A673 (cell line): ENCODE data around the gene NRDC. TPM values are rescaled to one million over a fixed set of nuclear protein-coding genes. Genes with fewer than 3 reads are reported as not detected.

ENCODE experiments used
- BruUV-seq: library from RNA; stranded (reverse); fragments of 400-500 nt; replicated peaks from 2 replicates; lab custom pipeline; 2021; lab: Mats Ljungman, UMichigan
- CTCF ChIA-PET: fragments of 300-600 bp; sonication (Branson Sonifier 250); formaldehyde crosslinking; loops from one replicate; lab custom pipeline; 2022; ENCODE audit warnings: antibody characterized with exemption; lab: Charles Lee
- POLR2A ChIA-PET: fragments of 300-600 bp; sonication (Branson Sonifier 250); formaldehyde crosslinking; loops from one replicate; lab custom pipeline; 2022; ENCODE audit warnings: antibody characterized with exemption; ENCODE audit not compliant: low non-redundant PET; lab: Charles Lee
- DNase-seq: peaks from one replicate; pipeline ENCODE4 v3.0.0-alpha.2; 2015; ENCODE audit warnings: low spot score
- H3K27ac ChIP-seq: fragments of 200-600 bp; sonication (generic); 2 replicates; pipeline ENCODE4 v1.5.1; 2016; ENCODE audit warnings: mixed run types, low read depth, mild to moderate bottlenecking, mixed read lengths, antibody characterized with exemption, low read length; ENCODE audit not compliant: poor library complexity, severe bottlenecking
- H3K27me3 ChIP-seq: fragments of 200-600 bp; sonication (generic); replicated peaks from 2 replicates; pipeline ENCODE4 v1.6.1; 2017; ENCODE audit warnings: mixed run types, low read depth, mild to moderate bottlenecking, mixed read lengths, antibody characterized with exemption, low read length; ENCODE audit not compliant: insufficient read depth, poor library complexity
- H3K36me3 ChIP-seq: fragments of 200-600 bp; sonication (generic); 2 replicates; pipeline ENCODE4 v1.6.1; 2016; ENCODE audit warnings: mixed run types, mild to moderate bottlenecking, mixed read lengths, antibody characterized with exemption, low read length; ENCODE audit not compliant: insufficient read depth, poor library complexity, severe bottlenecking
- H3K4me1 ChIP-seq: fragments of 200-600 bp; sonication (generic); 2 replicates; pipeline ENCODE4 v1.6.1; 2017; ENCODE audit warnings: mixed run types, mild to moderate bottlenecking, mixed read lengths, antibody characterized with exemption, low read length; ENCODE audit not compliant: insufficient read depth, poor library complexity, severe bottlenecking
- H3K4me3 ChIP-seq: fragments of 200-600 bp; sonication (generic); 2 replicates; pipeline ENCODE4 v1.5.1; 2016; ENCODE audit warnings: low read depth, mixed run types, mild to moderate bottlenecking, mixed read lengths, low read length; ENCODE audit not compliant: poor library complexity, severe bottlenecking
- H3K9me3 ChIP-seq: fragments of 200-600 bp; sonication (generic); 2 replicates; pipeline ENCODE4 v1.6.1; 2016; ENCODE audit warnings: mixed run types, low read depth, mild to moderate bottlenecking, mixed read lengths, antibody characterized with exemption, low read length; ENCODE audit not compliant: poor library complexity, severe bottlenecking
- EZH2 ChIP-seq: fragments of 200-600 bp; sonication (generic); IDR thresholded peaks from 2 replicates; pipeline ENCODE4 v1.6.1; 2017; ENCODE audit warnings: borderline replicate concordance, low read depth, mild to moderate bottlenecking, mixed read lengths, antibody characterized with exemption, low read length; ENCODE audit not compliant: poor library complexity, severe bottlenecking
- intact Hi-C: fragments of 100-400 bp; cut with micrococcal nuclease; formaldehyde crosslinking; loops from one replicate; pipeline ENCODE4 v1.10.0; 2022; ENCODE audit not compliant: unreplicated experiment
- total RNA-seq: library from RNA; stranded (reverse); gene quantifications from 2 replicates; pipeline ENCODE4 v1.2.3, GENCODE V29; 2021
- TF ChIP-seq, protein P1 (sequence below): fragments of 300-800, 200-600 bp; sonication (generic); conservative IDR thresholded peaks from 2 replicates; pipeline ENCODE4 v1.5.1; 2017; ENCODE audit warnings: low read depth, mild to moderate bottlenecking, antibody characterized with exemption, low read length, moderate library complexity, mixed read lengths

NRDC gene
- total RNA-seq, 1 experiment from 2014 or later, result 1,009 TPM

DNA sequence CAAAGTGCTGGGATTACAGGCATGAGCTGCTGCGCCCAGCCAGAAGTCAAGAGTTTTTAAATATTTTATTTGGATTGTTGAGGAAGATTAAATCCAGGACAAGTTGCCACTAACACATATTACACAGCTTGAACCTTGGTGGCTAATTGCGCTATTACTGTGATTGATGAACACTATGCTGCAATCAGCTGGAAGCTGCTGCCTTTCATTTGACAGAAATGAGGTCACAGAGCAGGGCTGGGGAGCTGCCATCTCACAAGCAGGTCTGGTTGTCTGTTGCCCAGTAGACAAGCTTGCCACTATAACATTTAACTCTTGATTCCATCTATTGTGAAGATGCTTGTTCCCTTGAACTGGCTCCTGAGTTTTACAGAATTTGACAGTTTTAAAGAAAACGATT is 37.4 kb upstream of the NRDC start:
- no peak overlapping the region for H3K4me3 ChIP-seq
- H3K27ac ChIP-seq, result no peak overlapping the region
- no peaks in the 10 kb centered on the region for H3K27me3 ChIP-seq
- peaks cover 10% of the 10 kb centered on the region for H3K36me3 ChIP-seq
- POLR2A ChIA-PET, result no interaction called here
- CTCF ChIA-PET, result no interaction called here
- no peaks in the 10 kb centered on the region for H3K9me3 ChIP-seq
- H3K4me1 ChIP-seq, result peaks cover 46% of the 10 kb centered on the region
- intact Hi-C loops, result no loop called here
- DNase-seq, result no peak
- TF ChIP-seq, protein P1, sequence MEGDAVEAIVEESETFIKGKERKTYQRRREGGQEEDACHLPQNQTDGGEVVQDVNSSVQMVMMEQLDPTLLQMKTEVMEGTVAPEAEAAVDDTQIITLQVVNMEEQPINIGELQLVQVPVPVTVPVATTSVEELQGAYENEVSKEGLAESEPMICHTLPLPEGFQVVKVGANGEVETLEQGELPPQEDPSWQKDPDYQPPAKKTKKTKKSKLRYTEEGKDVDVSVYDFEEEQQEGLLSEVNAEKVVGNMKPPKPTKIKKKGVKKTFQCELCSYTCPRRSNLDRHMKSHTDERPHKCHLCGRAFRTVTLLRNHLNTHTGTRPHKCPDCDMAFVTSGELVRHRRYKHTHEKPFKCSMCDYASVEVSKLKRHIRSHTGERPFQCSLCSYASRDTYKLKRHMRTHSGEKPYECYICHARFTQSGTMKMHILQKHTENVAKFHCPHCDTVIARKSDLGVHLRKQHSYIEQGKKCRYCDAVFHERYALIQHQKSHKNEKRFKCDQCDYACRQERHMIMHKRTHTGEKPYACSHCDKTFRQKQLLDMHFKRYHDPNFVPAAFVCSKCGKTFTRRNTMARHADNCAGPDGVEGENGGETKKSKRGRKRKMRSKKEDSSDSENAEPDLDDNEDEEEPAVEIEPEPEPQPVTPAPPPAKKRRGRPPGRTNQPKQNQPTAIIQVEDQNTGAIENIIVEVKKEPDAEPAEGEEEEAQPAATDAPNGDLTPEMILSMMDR, result no peak
- no peak for TF ChIP-seq EZH2
- no TSS peak for BruUV-seq

- ChIA-PET POLR2A (no interaction called here), CTCF (interaction anchor here (1.0 kb wide), 1 partner anchor 16 kb away, joined by 3 read pairs; no protein-coding TSS in a partner anchor)
- no peak overlapping the region for H3K4me3 ChIP-seq
- TF ChIP-seq EZH2, result no peak
- TF ChIP-seq, protein P1, result no peak
- intact Hi-C loops, result no loop called here
- no TSS peak for BruUV-seq
- peaks cover 21% of the 10 kb centered on the region for H3K4me1 ChIP-seq
- H3K27me3 ChIP-seq, result no peaks in the 10 kb centered on the region
- H3K9me3 ChIP-seq, result no peaks in the 10 kb centered on the region
- peaks cover 5% of the 10 kb centered on the region for H3K36me3 ChIP-seq
- peak; percentile 90 for DNase-seq
- peak overlapping the region; percentile 8 for H3K27ac ChIP-seq
Observed at GRCh38 chr1:51912881-51913280, 34.4 kb upstream of the NRDC start.

DNA sequence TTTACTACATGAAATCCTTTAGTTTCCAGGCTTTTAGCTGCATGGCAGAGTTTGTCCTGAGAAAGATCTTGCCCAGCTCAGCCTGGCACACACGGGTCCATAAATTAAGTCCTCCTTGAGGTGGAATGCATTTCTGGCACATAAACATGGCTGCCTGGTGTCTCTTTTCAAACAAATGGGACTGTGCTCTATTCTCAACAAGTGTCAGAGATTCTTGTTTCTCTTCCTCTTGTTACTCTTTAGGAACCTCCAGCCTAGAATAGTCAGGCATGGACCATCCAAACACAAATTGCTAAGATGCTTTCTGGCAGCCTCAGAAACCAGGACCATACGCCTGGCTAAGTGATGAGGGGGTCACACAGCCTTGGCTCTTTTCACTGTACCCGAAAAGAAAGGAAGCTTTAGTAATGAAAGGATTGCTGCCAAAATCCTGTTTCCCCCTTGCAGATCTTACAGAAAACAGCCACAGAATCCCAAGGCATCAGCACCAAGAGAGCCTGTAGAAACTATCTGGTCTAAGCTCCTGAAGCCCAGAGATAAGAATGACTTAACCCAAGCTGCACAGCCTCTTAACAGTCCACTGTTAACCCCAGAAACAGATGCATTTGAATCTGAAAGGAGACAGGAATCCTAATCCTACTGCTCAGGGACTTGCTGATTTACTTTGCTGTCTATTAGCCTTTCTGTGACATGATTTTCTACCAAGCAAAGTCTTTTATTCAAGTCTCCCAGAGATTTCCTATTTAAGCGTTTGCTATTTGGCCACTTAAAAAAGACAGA is 31.9 kb upstream of the NRDC start:
- ChIA-PET POLR2A (no interaction called here), CTCF (no interaction called here)
- DNase-seq, result no peak
- intact Hi-C loops, result no loop called here
- no peaks in the 10 kb centered on the region for H3K9me3 ChIP-seq
- no peaks in the 10 kb centered on the region for H3K27me3 ChIP-seq
- TF ChIP-seq, protein P1, result no peak
- no peak for TF ChIP-seq EZH2
- peaks cover 21% of the 10 kb centered on the region for H3K4me1 ChIP-seq
- no peak overlapping the region for H3K27ac ChIP-seq
- peaks cover 5% of the 10 kb centered on the region for H3K36me3 ChIP-seq
- H3K4me3 ChIP-seq, result no peak overlapping the region
- no TSS peak for BruUV-seq
